ENCODE measurements around the gene TAS2R16.

TAS2R16 gene, protein sequence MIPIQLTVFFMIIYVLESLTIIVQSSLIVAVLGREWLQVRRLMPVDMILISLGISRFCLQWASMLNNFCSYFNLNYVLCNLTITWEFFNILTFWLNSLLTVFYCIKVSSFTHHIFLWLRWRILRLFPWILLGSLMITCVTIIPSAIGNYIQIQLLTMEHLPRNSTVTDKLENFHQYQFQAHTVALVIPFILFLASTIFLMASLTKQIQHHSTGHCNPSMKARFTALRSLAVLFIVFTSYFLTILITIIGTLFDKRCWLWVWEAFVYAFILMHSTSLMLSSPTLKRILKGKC

DNA sequence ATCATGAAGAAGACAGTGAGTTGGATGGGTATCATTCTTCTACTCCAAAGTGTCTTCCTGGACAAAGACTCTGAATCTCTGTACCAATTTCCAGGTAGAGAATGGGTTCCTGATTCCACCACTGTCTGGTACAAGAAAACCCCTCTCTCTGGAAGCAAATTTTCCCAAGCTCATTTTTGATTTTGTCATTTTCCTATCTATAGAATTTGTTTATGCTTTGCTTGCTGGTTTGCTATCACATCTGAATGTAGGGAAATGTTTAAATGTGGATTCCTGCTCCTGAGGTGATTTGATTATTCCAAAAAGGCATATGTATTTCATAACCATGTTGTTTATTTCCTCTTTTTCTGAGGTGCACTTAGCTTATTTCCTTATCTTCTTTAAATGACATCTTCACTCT, at the start of gene TAS2R16:
Gene TAS2R16 (minus strand): TSS at position 101 of the 400 bp plus-strand sequence. CDS start 66 bp downstream, at position 35.
- DNase-seq (ENCODE audit: low spot score): no peak

DNA sequence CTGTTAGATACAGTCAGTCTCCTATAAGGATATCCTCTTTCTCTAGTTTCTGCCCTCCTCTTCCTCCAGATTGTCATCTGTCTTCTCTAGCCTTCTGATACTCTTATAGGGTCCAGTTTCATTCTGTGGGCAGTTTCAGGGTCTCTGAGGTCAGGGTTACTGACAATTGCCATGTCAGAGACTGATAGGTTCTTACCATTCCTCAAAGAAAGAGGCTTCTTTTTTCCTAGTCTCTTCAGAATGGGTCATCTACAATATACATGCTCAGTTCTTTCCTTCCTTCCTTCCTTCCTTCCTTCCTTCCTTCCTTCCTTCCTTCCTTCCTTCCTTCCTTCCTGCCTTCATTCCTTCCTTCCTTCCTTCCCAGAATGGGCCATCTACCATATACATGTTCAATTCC, 48.1 kb upstream of the TAS2R16 start:
- DNase-seq (ENCODE audit: low spot score): no peak

DNA sequence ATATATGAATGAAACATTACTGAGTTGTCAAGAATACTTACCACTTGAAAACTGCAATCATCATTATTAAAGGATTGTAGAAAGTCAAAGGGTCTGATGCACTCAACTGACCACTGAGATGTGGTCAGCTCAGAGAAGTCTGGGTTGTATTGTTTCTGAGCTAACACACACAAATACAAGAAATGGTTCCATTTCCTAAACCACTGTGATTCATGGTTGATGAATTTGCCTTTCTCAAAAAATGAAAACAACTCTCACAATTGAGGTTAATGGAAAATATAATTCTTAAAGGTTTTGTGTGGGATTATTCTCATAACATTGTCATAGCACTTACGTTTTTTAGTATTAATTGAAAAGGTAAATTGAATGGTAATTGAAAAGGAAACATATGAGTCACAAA, 45.6 kb upstream of the TAS2R16 start:
- DNase-seq (ENCODE audit: low spot score): no peak

DNA sequence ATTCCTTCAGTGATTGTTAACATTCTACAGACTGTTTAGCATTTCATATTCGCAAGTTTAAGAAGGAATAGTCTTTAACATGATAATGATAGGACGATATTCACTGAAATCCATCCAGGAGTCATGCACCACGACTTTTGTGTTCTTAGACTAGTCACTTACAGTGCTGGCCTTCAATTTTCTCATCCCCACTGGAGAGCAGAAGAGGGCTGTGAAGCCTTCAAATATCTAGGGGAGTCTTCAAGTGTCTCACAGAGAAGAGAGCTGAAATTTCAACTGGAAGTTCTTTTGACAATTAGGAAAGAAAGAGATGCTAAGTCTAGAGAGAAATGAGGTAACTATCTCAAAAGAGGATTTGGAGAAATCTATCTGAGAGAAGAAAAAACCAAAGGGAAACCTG, 43.8 kb upstream of the TAS2R16 start:
- no peak for DNase-seq (ENCODE audit: low spot score)

DNA sequence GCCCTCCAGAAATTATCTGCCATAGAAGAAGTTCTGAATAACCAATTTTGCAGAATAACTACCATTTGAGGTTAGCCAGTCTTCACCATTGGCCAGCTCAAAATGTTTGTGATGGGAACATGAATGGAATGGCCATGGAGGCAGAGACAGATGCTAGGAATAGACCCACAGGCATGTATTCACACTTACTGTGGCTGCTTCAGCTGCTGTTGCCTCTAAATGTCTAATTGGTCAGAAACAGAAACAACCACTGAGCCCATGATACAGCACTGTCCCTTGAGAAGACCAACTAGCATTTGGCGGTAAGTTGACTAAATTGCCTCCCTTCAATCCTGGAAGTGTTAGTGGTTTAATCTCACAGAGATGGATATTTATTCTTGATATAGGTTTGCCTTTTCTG, 38.6 kb upstream of the TAS2R16 start:
- DNase-seq (ENCODE audit: low spot score): no peak

DNA sequence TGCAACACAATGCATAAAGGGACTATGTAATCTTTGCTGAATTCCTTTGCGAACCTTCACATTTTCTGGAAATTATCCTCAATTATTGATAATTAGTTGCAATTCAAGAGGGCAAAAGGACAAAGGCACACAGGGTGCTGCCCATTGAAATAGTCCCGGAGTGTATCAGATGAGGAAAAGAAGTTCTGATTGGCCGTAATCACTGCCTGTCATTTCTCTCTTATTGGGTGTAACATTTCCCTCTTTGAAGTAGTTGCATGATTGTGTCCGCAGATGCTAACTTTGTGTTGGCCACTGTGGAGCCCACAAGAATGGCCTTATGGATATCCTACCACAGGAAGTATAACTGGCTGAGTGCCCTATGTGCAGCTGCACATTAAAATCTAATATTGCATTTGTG, 35.1 kb upstream of the TAS2R16 start:
- no peak for DNase-seq (ENCODE audit: low spot score)

DNA sequence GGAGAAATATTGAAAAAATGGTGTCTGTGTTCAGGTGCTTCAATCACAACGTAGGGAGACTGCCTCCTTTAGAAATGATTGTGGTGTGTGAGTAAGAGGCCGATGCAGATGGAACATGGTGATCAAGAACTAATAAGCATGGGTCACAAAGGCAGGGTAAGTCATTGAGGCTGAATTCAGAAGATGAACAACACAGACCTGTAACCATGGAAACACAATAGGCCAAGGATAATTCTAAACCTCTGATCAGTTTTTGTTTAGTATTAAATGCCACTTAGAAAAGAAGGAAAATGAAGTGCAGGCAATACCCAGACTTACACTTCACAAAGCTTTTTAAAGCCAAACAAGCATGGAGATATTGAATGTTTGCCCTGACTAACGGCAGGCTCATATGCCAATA, 32.8 kb upstream of the TAS2R16 start:
- DNase-seq (ENCODE audit: low spot score): no peak

DNA sequence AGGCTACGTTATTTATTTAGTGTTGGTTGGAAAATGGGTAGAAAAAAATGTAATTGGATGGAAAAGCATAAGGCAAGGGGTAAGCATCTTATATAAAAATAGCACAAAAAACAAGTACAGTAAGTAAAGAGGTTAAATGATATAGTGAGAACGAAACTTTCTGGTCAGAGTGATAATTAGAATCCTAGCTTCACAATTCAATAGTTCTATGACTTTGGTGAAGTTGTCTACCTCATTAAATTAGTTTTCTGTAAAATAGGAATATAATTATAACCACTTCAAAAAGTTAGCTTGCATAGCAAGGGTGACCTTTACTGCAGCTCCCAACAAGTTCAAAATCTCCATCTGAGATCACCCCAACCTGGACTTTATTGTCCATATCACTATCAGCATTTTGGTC, 30.8 kb upstream of the TAS2R16 start:
- DNase-seq (ENCODE audit: low spot score): no peak

DNA sequence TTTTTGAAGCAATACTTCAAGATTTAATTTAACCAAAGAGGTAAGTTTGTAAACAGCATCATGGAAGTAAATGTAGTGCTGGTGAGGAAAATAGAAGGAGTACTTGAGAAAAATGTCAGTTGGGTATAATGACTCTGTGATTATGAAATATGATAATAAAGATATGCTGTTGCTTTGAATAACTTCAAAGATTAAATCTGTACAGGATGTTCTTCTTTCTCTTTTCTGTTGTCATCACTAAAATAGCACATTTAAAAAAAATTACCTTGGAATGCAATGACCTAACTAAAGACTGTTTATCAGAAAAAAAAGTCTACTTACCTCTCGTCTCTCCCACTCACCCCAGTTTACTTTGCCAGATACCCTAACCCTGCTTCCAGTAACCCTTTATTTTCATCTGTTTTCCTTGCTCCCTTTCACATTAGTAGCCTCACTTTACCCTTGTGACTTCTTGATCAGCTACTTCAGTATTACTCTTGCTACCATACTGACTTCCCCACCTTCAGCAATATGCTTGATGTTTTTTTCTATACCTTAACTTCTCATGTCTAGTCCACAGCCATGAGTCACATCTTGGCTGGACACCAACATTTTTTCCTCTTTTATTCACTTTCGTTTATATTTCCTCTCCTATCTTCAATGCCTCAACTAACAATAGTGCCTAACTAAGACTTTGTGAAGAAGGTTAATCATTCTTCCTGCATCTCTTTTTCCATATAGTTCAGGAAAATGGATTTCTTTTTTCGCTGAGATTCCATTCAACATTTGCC, 29.7 kb upstream of the TAS2R16 start:
- peak; percentile 9 for DNase-seq (ENCODE audit: low spot score)

DNA sequence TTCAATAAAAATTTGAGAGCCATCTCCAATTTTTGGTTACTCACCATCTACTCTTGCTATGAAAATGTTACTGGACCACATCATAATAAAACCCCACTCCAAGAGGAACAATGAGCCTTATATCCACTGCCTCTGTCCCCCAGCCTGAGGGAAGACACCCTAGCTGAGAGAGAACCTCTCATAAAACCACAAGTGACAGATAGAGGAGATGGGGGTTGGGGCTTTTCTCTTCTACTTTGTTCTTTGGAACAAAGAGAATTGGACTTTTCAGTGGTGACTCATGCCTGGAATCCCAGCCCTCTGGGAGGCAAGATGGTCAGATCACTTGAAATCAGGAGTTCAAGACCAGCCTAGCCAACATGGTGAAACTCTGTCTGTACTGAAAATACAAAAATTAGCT, 27.6 kb upstream of the TAS2R16 start:
- DNase-seq (ENCODE audit: low spot score): no peak

DNA sequence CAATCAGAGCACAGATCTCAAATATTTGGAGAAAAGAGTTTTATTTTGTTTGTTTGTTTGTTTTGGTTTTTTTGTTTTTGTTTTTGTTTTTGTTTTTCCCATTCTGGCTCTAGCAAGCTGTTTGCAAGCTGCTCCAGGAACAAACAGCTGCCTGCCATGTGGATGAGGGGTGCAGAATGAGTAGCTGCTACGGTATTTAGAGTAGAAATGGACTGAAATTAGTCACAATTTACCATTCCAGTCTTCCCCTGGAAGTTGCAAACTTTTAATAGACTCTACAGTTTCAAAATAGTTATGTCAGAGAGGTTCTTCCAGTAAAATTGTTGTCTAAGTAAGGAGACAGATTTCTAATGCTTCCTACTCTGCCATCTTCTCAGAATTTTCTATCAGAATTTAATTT, 27.1 kb upstream of the TAS2R16 start:
- no peak for DNase-seq (ENCODE audit: low spot score)

DNA sequence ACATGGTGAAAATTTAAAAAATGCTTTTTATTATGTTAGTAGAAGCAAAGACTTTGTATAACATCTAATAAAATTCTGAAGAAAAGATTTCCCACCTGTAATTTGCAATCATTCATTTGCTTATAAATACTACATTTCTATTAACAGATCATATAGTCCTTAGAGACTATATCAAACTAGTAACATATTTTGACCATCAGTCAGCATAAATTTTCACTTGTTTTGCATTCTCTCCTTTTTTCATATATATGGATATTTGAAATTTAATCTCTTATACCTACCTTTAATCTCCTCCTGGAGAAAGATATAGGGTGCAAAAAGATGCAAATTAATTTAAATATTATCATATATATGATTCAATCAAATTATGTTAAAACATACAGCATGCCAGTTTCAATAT, 16.9 kb upstream of the TAS2R16 start:
- DNase-seq (ENCODE audit: low spot score): no peak

DNA sequence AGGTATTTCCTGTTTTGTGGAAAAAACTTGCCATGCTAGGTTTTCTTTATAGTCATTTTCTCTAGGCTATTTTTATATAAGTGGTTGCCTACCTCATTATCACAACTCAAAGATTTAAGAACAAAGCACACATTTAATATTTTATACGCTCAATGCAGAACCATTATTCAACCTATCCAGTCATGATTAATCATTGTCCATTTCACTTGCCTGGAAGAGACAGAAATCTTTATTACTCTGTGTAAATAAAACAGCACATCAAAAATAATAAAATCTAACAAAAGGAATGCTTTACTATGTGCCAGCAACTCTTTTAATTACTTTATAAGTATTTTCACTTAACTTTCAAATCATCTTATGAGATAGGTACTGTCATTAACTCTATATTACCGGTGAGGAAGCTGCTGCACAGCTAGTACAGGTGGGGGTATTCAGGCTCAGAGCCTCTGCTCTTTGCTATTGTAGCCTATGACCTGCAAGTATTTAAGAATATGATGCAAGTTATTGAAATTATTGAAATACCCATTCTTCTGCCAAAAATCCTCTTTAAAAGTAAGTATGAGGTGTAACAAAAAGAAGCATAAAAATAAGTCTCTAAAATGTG, 16.4 kb upstream of the TAS2R16 start:
- no peak for DNase-seq (ENCODE audit: low spot score)

DNA sequence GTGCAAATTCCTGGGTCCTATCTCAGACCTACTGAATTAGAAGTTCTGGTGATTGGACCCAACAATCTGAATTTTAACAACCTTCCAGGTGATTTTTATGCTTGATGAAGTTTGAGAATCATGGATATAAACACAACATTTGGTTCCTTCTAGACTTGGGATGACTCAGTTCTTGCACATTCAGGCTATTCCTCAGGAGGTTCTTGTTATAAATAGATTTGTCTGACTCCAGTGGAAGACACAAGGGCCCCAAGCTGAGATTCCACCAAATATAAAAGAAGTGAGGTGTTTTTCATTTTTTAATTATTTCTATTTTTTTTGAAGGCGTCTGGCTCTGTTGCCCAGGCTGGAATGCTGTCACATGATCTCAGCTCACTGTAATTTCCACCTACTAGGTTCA, 9.4 kb upstream of the TAS2R16 start:
- no peak for DNase-seq (ENCODE audit: low spot score)

DNA sequence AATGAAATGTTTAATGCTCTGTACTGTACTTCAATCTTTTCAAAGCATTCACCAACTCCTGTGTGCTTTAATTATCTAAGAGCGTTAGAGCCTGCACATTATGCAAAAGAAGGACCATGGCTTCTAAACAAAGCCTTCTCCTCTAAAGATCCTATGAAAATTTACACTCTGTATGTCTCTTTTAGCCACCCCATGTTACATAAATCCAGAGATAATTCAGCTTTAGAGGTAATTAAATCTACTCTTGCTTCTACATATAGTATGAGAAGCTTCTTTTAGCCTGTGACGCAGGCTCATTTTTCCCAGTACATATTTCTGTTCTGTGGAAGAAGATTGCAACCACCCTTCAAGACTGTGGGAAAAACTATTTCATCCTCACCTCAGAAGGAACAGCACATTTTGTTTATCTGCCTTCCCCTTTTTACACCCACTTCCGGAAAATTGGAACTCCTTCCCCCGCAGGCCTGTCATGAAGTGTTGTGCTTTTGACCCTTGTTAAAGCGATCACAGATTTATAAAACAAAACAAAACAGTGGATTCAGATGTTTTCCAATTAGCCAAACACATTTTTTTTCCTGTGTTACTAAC, 8.1 kb upstream of the TAS2R16 start:
- no peak for DNase-seq (ENCODE audit: low spot score)

DNA sequence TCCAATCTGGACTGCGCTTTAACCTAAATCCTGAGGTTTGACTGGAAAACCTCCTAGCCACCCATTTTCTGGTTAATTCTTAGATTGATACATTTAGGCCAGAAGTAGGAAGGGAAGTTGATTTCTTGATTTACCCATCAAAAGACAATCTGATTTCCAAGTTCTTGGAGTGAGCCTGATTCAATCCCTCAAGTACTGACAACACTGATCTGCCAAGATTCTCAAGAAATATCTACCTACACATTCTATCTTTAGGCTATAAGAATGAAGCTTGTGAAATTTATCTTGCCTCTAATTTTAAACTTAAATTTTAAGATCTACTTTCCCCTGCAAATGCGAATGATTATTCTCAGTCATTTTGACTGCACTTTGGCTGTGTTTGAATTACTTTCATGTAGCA, 5.9 kb downstream of the TAS2R16 start:
- no peak for DNase-seq (ENCODE audit: low spot score)

DNA sequence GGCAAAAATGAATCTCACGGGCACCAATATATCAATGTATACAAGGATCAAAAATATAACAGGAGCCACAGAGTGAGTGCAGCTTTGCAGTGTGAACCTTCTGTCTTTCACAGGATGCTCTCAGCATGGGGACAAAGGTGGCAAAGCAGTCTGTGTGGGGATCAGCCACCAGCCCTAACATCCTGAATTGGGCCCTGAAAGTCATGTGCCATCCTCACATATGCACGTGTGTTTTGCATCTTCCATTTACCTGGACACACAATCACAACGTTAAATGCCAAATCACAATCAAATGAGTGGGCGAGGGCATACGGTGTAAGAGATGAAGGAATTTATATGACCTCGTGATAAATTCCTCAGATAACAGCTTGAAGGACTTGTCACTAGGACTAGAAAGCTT, 6.5 kb downstream of the TAS2R16 start:
- no peak for DNase-seq (ENCODE audit: low spot score)

DNA sequence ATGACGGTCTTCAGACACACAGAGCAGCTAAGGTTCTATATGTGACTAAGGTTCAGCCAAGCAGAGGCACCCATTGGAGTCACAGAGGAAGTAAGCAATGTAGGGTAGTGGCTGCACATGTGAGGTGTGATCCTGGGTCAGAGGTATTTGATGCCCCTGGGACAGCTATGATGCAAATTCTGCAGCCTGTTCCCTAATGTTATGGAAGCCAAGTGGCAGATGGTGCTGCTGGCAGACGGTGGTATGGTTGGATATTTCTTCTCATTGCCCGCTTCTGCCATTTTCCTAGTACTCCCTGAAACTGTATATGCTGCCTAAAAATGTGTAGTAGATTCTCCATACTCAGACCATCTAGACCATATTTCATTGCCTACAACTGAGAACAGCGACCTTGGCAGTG, 7.2 kb downstream of the TAS2R16 start:
- no peak for DNase-seq (ENCODE audit: low spot score)

DNA sequence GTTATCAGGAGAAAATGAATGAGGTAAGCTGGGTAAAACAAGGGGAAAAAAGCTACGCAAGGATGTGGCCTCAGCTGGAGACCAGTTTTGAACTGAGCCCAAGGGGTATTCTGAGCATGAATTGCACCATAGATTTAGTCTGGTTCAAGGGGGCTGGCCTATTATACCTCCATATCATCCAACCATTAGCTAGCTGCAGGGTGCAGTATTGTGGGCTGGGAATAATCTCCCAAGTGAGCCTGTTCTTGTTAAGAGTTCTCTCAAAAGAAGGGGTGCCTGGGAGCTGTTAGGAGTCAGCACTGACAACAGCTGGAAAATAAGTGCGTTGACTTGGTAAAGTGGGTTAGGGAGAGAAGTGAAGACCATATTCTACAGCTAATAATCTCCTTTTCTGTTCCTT, 8.0 kb downstream of the TAS2R16 start:
- DNase-seq (ENCODE audit: low spot score): no peak

DNA sequence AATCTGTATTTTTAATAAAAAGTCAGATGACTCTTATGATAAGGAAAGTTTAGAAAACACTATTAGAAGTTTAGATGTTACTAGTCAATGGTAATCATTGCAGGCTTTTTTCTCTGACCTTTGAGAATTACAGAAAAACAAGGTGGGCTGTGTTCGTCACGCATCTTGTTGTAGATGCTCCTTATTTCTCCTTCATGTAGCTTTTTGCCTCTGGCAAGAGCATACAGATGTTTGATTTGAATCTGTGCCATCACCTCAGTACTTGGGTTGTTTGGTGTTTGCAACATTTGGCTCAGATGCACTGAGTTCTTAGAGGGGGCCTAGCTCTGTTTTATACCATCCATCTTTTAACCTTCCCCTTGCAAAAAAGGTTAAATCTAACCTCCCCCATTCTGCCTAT, 11.5 kb downstream of the TAS2R16 start:
- no peak for DNase-seq (ENCODE audit: low spot score)

DNA sequence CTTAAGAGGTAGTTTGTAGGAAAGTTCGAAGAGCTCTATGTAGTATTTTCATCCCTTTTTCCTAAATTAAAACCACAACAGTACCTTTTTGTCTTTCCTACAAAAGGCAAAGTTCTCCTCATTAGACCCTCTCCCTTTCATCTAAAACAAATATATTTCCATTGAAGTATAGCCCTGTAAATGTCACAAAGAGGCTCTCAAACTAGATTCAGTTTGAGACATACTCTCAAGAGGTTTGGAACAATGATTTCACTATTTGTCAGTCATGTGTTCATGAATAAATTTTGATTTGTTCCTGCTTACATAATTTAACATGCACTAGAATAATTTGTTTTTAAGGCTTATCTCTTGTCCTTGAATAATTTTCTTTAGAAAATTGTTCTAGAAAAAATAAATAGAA, 12.2 kb downstream of the TAS2R16 start:
- DNase-seq (ENCODE audit: low spot score): no peak

DNA sequence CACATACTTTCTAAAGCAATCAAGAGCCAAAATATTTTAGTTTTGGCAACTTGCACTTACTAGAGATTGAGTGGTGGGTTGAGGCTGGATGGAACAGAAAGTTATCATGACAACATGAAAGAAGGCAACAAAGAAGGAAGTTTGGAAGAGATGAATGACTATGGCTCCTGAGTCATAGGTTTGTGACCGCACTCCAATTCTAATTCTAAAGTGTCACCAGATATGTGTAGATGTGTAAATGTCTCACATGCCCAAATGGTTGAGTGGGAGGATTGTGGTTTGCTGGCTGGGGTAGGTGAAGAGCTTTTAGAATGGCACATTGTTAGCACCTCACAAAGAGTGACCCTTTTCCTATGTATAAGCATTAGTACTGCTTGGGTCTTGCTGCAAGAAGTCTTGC, 20.2 kb downstream of the TAS2R16 start:
- no peak for DNase-seq (ENCODE audit: low spot score)

DNA sequence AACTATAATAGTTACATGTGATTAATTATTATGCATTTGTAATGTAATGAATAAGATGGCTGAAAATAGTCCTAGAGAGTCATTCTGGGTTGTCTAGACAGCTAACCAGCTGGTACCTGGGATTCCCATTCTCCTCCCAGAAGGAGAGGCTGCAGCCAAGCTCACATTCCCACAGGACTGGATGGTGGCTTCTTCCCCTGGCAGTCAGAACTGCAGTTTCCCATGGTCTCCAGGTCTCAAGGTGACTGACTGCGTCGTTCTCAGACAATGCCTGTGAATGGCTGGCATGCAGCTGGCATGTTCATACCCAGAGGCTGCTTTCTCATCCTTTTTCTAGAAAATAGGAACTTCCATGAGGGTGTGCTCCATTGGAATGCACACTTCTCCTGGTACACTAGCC, 21.3 kb downstream of the TAS2R16 start:
- DNase-seq (ENCODE audit: low spot score): no peak
